Astrocyte (in vitro differentiated cells and primary cell): ENCODE results near the gene SLC25A29. TPM values are rescaled to one million over a fixed set of nuclear protein-coding genes. Genes with fewer than 3 reads are reported as not detected.

Experiments used
- DNase-seq: peaks from one replicate; pipeline ENCODE4 v3.0.0-alpha.2; 2010; ENCODE audit warnings: low read depth
- FAIRE-seq: peaks from 2 replicates; lab custom pipeline; 2011; peaks lifted over from hg19 to GRCh38; lab: Jason Lieb, UNC
- H2AFZ ChIP-seq: 2 replicates; pipeline ENCODE4 v1.6.0; 2012; ENCODE audit warnings: low read depth, low read length, inconsistent platforms
- H3K27ac ChIP-seq: 2 replicates; pipeline ENCODE4 v1.5.1; 2011; ENCODE audit warnings: low read depth, low read length, inconsistent platforms
- H3K27me3 ChIP-seq: 2 replicates; pipeline ENCODE4 v1.6.0; 2011; ENCODE audit warnings: low read length, inconsistent platforms; ENCODE audit not compliant: insufficient read depth
- H3K36me3 ChIP-seq: 2 replicates; pipeline ENCODE4 v1.5.1; 2011; ENCODE audit warnings: low read length, inconsistent platforms; ENCODE audit not compliant: insufficient read depth
- H3K4me1 ChIP-seq: 2 replicates; pipeline ENCODE4 v1.5.1; 2011; ENCODE audit warnings: low read length, inconsistent platforms; ENCODE audit not compliant: insufficient read depth
- H3K4me2 ChIP-seq: 2 replicates; pipeline ENCODE4 v1.6.0; 2012; ENCODE audit warnings: low read length, inconsistent platforms
- H3K4me3 ChIP-seq: 2 replicates; pipeline ENCODE4 v1.5.1; 2011; ENCODE audit warnings: low read depth, mild to moderate bottlenecking, low read length, inconsistent platforms; ENCODE audit not compliant: insufficient read depth
- H3K79me2 ChIP-seq: 2 replicates; pipeline ENCODE4 v1.6.0; 2012; ENCODE audit warnings: mild to moderate bottlenecking, low read length, inconsistent platforms; ENCODE audit not compliant: insufficient read depth
- H3K9ac ChIP-seq: 2 replicates; pipeline ENCODE4 v1.6.0; 2012; ENCODE audit warnings: mild to moderate bottlenecking, low read length, inconsistent platforms
- H3K9me3 ChIP-seq: 2 replicates; pipeline ENCODE4 v1.5.1; 2012; ENCODE audit warnings: low read depth, mild to moderate bottlenecking, low read length, inconsistent platforms; ENCODE audit not compliant: insufficient read depth
- H4K20me1 ChIP-seq: 2 replicates; pipeline ENCODE4 v1.6.0; 2012; ENCODE audit warnings: low read length, inconsistent platforms; ENCODE audit not compliant: insufficient read depth
- H3K27ac Mint-ChIP-seq: one replicate; pipeline ENCODE4 v1.8.0; 2021; ENCODE audit warnings: mild to moderate bottlenecking, mixed read lengths; ENCODE audit not compliant: unreplicated experiment
- H3K27me3 Mint-ChIP-seq: one replicate; pipeline ENCODE4 v1.8.0; 2021; ENCODE audit warnings: low read depth, mixed read lengths; ENCODE audit not compliant: unreplicated experiment
- H3K36me3 Mint-ChIP-seq: one replicate; pipeline ENCODE4 v1.8.0; 2021; ENCODE audit warnings: low read depth, mixed read lengths; ENCODE audit not compliant: unreplicated experiment
- H3K4me1 Mint-ChIP-seq: one replicate; pipeline ENCODE4 v1.8.0; 2021; ENCODE audit warnings: low read depth, mixed read lengths; ENCODE audit not compliant: unreplicated experiment
- H3K4me3 Mint-ChIP-seq: one replicate; pipeline ENCODE4 v1.8.0; 2021; ENCODE audit warnings: mild to moderate bottlenecking, moderate library complexity, mixed read lengths; ENCODE audit not compliant: unreplicated experiment
- H3K9me3 Mint-ChIP-seq: one replicate; pipeline ENCODE4 v1.8.0; 2021; ENCODE audit warnings: mild to moderate bottlenecking, mixed read lengths; ENCODE audit not compliant: unreplicated experiment
- CTCF ChIP-seq: IDR thresholded peaks from 2 replicates; pipeline ENCODE4 v1.5.1; 2011; ENCODE audit warnings: low read depth, mild to moderate bottlenecking, inconsistent platforms, low read length, moderate library complexity; ENCODE audit not compliant: insufficient read depth
- EZH2 ChIP-seq: IDR thresholded peaks from 2 replicates; pipeline ENCODE4 v1.6.1; 2012; ENCODE audit warnings: mild to moderate bottlenecking, low read length, inconsistent platforms; ENCODE audit not compliant: insufficient read depth
- total RNA-seq: library from RNA; stranded (reverse); gene quantifications from 2 replicates; pipeline ENCODE4 v1.2.1, GENCODE V29; 2021

SLC25A29 gene
- total RNA-seq, 1 donor from 2014 or later, result 30.2 TPM

- no peak overlapping the region for H3K9ac ChIP-seq
- H3K9me3 ChIP-seq, result no peaks in the 10 kb centered on the region
- H3K79me2 ChIP-seq, result no peaks in the 10 kb centered on the region
- no peaks in the 10 kb centered on the region for H3K27me3 Mint-ChIP-seq
- FAIRE-seq (no peak), DNase-seq (no peak)
- no peaks in the 10 kb centered on the region for H4K20me1 ChIP-seq
- no peaks in the 10 kb centered on the region for H3K4me1 Mint-ChIP-seq
- no peaks in the 10 kb centered on the region for H3K9me3 Mint-ChIP-seq
- peaks cover 32% of the 10 kb centered on the region for H3K36me3 Mint-ChIP-seq
- no peak for TF ChIP-seq CTCF
- TF ChIP-seq EZH2, result no peak
- H3K27ac ChIP-seq, result no peak overlapping the region
- no peak overlapping the region for H2AFZ ChIP-seq
- no peak overlapping the region for H3K27ac Mint-ChIP-seq
- H3K27me3 ChIP-seq, result no peaks in the 10 kb centered on the region
- no peak overlapping the region for H3K4me3 ChIP-seq
- no peaks in the 10 kb centered on the region for H3K4me1 ChIP-seq
- H3K4me3 Mint-ChIP-seq, result no peak overlapping the region
- no peak overlapping the region for H3K4me2 ChIP-seq
- H3K36me3 ChIP-seq, result peaks cover 5% of the 10 kb centered on the region
These were observed 27.1 kb upstream of the SLC25A29 start for GRCh38 chr14:100333311-100333710.

GRCh38 chr14:100332797-100333196 is 26.6 kb upstream of the SLC25A29 start:
- DNase-seq (no peak), FAIRE-seq (no peak)
- Mint-ChIP-seq H3K4me1 (no peaks in the 10 kb centered on the region), H3K27me3 (no peaks in the 10 kb centered on the region), H3K9me3 (no peaks in the 10 kb centered on the region), H3K27ac (no peak overlapping the region), H3K4me3 (no peak overlapping the region), H3K36me3 (peaks cover 30% of the 10 kb centered on the region)
- Histone ChIP-seq H3K27me3 (no peaks in the 10 kb centered on the region), H3K4me1 (no peaks in the 10 kb centered on the region), H3K9me3 (no peaks in the 10 kb centered on the region), H3K9ac (no peak overlapping the region), H4K20me1 (no peaks in the 10 kb centered on the region), H3K4me2 (no peak overlapping the region), H3K27ac (no peak overlapping the region), H3K79me2 (no peaks in the 10 kb centered on the region), H3K36me3 (peaks cover 5% of the 10 kb centered on the region), H3K4me3 (no peak overlapping the region), H2AFZ (no peak overlapping the region)
- TF ChIP-seq EZH2, result no peak
- TF ChIP-seq CTCF, result no peak

- FAIRE-seq, result no peak
- Histone ChIP-seq H3K9ac (no peak overlapping the region), H3K36me3 (peaks cover 3% of the 10 kb centered on the region), H3K4me3 (no peak overlapping the region), H4K20me1 (no peaks in the 10 kb centered on the region), H3K4me1 (no peaks in the 10 kb centered on the region), H2AFZ (no peak overlapping the region), H3K27ac (no peak overlapping the region), H3K27me3 (no peaks in the 10 kb centered on the region), H3K4me2 (no peak overlapping the region), H3K9me3 (no peaks in the 10 kb centered on the region), H3K79me2 (no peaks in the 10 kb centered on the region)
- H3K4me1 Mint-ChIP-seq, result no peaks in the 10 kb centered on the region
- DNase-seq, result no peak
- peak overlapping the region; percentile 34 for H3K27ac Mint-ChIP-seq
- H3K4me3 Mint-ChIP-seq, result no peak overlapping the region
- no peaks in the 10 kb centered on the region for H3K9me3 Mint-ChIP-seq
- TF ChIP-seq CTCF (no peak), EZH2 (no peak)
- H3K27me3 Mint-ChIP-seq, result no peaks in the 10 kb centered on the region
- H3K36me3 Mint-ChIP-seq, result peaks cover 30% of the 10 kb centered on the region
These were observed 25.9 kb upstream of the SLC25A29 start for GRCh38 chr14:100332071-100332639.
